Naive thymus-derived CD4-positive, alpha-beta T cell (primary cell): ENCODE data around the gene PARN. TPM values are rescaled to one million over a fixed set of nuclear protein-coding genes. Genes with fewer than 3 reads are reported as not detected.

ENCODE experiments used
- ATAC-seq: fragments of 150-1000 bp; cut with Tn5 transposase; 2 replicates; pipeline ENCODE4 v1.10.0; 2021; ENCODE audit warnings: mild to moderate bottlenecking, moderate library complexity
- CTCF ChIA-PET: fragments of 350-600 bp; sonication (Branson Sonifier 250); formaldehyde crosslinking; loops from one replicate; lab custom pipeline; 2021; ENCODE audit warnings: antibody characterized with exemption; lab: Charles Lee
- POLR2A ChIA-PET: fragments of 350-600 bp; sonication (Branson Sonifier 250); formaldehyde crosslinking; loops from one replicate; lab custom pipeline; 2021; ENCODE audit warnings: antibody characterized with exemption, inconsistent platforms; lab: Charles Lee
- DNase-seq, 9 donors: peaks; one replicate each; pipeline versions ENCODE4 v3.0.0 to v3.0.0-alpha.2; 2020 to 2022; ENCODE audit warnings: mixed read lengths in 1 of 9
- H3K27ac ChIP-seq: one replicate; pipeline ENCODE4 v1.7.0; 2013; ENCODE audit warnings: mild to moderate bottlenecking, low read depth, low read length, moderate library complexity
- H3K27me3 ChIP-seq, 2 donors: one replicate each; pipeline ENCODE4 v1.7.0; 2013; ENCODE audit warnings: low read length in 2 of 2, mild to moderate bottlenecking in 2 of 2, moderate library complexity in 2 of 2; ENCODE audit not compliant: control insufficient read depth in 2 of 2, insufficient read depth in 2 of 2
- H3K36me3 ChIP-seq, 3 experiments: 1 replicate in 2 of 3; 2 replicates in 1 of 3; pipeline ENCODE4 v1.7.0; 2013; ENCODE audit warnings: low read length in 3 of 3, mild to moderate bottlenecking in 3 of 3, moderate library complexity in 1 of 3; ENCODE audit not compliant: insufficient read depth in 3 of 3, control insufficient read depth in 2 of 3
- H3K4me1 ChIP-seq, 2 donors: one replicate each; pipeline ENCODE4 v1.7.0; 2013; ENCODE audit warnings: low read length in 2 of 2, mild to moderate bottlenecking in 2 of 2, moderate library complexity in 1 of 2; ENCODE audit not compliant: control insufficient read depth in 2 of 2, insufficient read depth in 2 of 2
- H3K4me3 ChIP-seq: 2 replicates; pipeline ENCODE4 v1.7.0; 2013; ENCODE audit warnings: mild to moderate bottlenecking, low read length
- H3K9me3 ChIP-seq, 3 experiments: 1 replicate in 2 of 3; 2 replicates in 1 of 3; pipeline ENCODE4 v1.7.0; 2013; ENCODE audit warnings: low read length in 3 of 3; ENCODE audit not compliant: control insufficient read depth in 2 of 3
- H3K27ac Mint-ChIP-seq, 9 donors: one replicate each; pipeline ENCODE4 v1.8.0; 2020 to 2022; ENCODE audit warnings: mixed read lengths in 9 of 9, mild to moderate bottlenecking in 8 of 9, moderate library complexity in 5 of 9, inconsistent platforms in 2 of 9
- H3K27me3 Mint-ChIP-seq, 5 donors: one replicate each; pipeline ENCODE4 v1.8.0; 2021 to 2022; ENCODE audit warnings: mixed read lengths in 5 of 5, mild to moderate bottlenecking in 1 of 5
- H3K36me3 Mint-ChIP-seq, 5 donors: one replicate each; pipeline ENCODE4 v1.8.0; 2020 to 2022; ENCODE audit warnings: mixed read lengths in 5 of 5, mild to moderate bottlenecking in 3 of 5, inconsistent platforms in 1 of 5
- H3K4me1 Mint-ChIP-seq, 7 donors: one replicate each; pipeline ENCODE4 v1.8.0; 2020 to 2022; ENCODE audit warnings: mixed read lengths in 7 of 7, mild to moderate bottlenecking in 3 of 7, inconsistent platforms in 1 of 7
- H3K4me3 Mint-ChIP-seq, 10 donors: one replicate each; pipeline ENCODE4 v1.8.0; 2020 to 2022; ENCODE audit warnings: mild to moderate bottlenecking in 10 of 10, mixed read lengths in 10 of 10, moderate library complexity in 6 of 10, inconsistent platforms in 2 of 10
- H3K9me3 Mint-ChIP-seq, 11 donors: one replicate each; pipeline ENCODE4 v1.8.0; 2020 to 2022; ENCODE audit warnings: mixed read lengths in 11 of 11, mild to moderate bottlenecking in 4 of 11, inconsistent platforms in 1 of 11, moderate library complexity in 1 of 11
- intact Hi-C, 2 donors: fragments of 100-400 bp; cut with micrococcal nuclease; formaldehyde crosslinking; loops; one replicate each; pipeline ENCODE4 v1.15.1; 2023
- polyA plus RNA-seq, 2 donors: library from polyadenylated mRNA; unstranded; fragments of 300-500 nt; fragmentation: Illumina TruSeq; gene quantifications; one replicate each; pipeline ENCODE4 v1.2.3, GENCODE V29; 2021
- total RNA-seq, 6 experiments: library from RNA in 5 of 6; stranded (reverse) in 5 of 6; gene quantifications; 1 replicate in 5 of 6; 2 replicates in 1 of 6; pipeline ENCODE4 v1.2.3 and lab custom pipeline; 2021 to 2026

PARN gene
- total and polyA plus RNA-seq, 7 experiments from 2014 or later = 41.6 to 51.4 (median 46.9) TPM

DNA sequence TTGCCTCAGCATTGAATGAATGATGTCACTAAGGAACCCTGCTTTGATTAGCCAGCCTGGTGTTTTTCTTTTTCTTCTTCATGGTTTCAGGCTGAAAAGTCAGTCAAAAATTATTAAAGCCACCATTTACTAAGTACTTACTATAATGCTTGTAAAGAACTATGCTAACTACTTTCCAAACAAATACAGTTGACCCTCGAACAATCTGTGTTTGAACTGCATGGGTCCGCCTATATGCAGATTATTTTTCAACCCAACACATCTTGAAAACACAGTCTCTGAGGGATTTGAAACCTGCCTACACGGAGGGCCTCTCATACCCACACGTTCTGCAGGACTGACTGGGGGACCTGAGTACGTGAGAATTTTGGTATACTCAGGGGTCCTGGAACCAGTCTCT is 136.3 kb downstream of the PARN start:
- Mint-ChIP-seq H3K27me3 (no peaks in the 10 kb centered on the region), H3K4me3 (no peak overlapping the region), H3K27ac (peak overlapping the region in 1 of 9 donors; percentile 53), H3K4me1 (peaks cover 10 to 72% (median 34%) of the 10 kb centered on the region in 7 donors), H3K36me3 (peaks cover 0 to 13% (median 6%) of the 10 kb centered on the region in 5 donors), H3K9me3 (no peaks in the 10 kb centered on the region)
- ATAC-seq = no peak
- intact Hi-C loops = no loop called here
- H3K27me3 ChIP-seq = no peaks in the 10 kb centered on the region
- no peak overlapping the region for H3K27ac ChIP-seq
- no peak for DNase-seq
- no peak overlapping the region for H3K4me3 ChIP-seq
- POLR2A ChIA-PET = no interaction called here
- peaks cover 0 to 4% of the 10 kb centered on the region in 2 donors for H3K4me1 ChIP-seq
- H3K36me3 ChIP-seq = peaks cover 0 to 5% (median 0%) of the 10 kb centered on the region in 3 experiments
- H3K9me3 ChIP-seq = no peaks in the 10 kb centered on the region
- CTCF ChIA-PET = no interaction called here

DNA sequence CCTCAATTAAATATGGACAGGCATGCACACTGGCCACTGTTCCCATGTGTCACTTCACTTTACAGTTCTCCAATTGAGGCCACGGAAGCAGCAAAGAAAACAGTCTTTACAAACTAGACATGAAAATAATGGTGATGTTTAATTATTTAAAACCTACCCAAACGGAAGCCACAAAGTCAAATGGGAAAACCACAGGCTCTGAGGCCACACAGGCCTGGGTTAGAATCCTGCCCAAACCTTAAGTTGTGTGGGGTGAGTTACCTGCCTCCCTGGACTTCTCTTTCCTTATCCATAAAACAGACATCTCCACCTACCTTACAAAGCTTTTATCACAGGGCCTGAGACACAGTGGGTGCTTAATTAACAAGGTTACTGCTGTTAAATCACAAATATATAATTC is 137.4 kb downstream of the PARN start:
- Mint-ChIP-seq H3K9me3 (no peaks in the 10 kb centered on the region), H3K27me3 (no peaks in the 10 kb centered on the region), H3K4me1 (peaks cover 16 to 81% (median 44%) of the 10 kb centered on the region in 7 donors), H3K4me3 (peak overlapping the region in 3 of 10 donors; percentile 19 to 41 (median 20)), H3K27ac (peak overlapping the region in 5 of 9 donors; percentile 25 to 53 (median 51)), H3K36me3 (peaks cover 0 to 13% (median 6%) of the 10 kb centered on the region in 5 donors)
- Histone ChIP-seq H3K27ac (no peak overlapping the region), H3K27me3 (no peaks in the 10 kb centered on the region), H3K4me3 (no peak overlapping the region), H3K4me1 (peaks cover 0 to 11% of the 10 kb centered on the region in 2 donors), H3K9me3 (no peaks in the 10 kb centered on the region), H3K36me3 (peaks cover 0 to 5% (median 0%) of the 10 kb centered on the region in 3 experiments)
- ATAC-seq (no peak), DNase-seq (no peak)
- intact Hi-C loops = no loop called here
- ChIA-PET POLR2A (no interaction called here), CTCF (no interaction called here)

GRCh38 chr16:14491861-14492529 is 138.1 kb downstream of the PARN start:
- H3K4me3 Mint-ChIP-seq = peak overlapping the region in 2 of 10 donors; percentile 19 to 20

GRCh38 chr16:14490235-14490634 is 139.8 kb downstream of the PARN start:
- no peak overlapping the region for H3K27ac ChIP-seq
- no peak for DNase-seq
- CTCF ChIA-PET = no interaction called here
- intact Hi-C loops = no loop called here
- no peaks in the 10 kb centered on the region for H3K27me3 Mint-ChIP-seq
- no peaks in the 10 kb centered on the region for H3K9me3 ChIP-seq
- peak overlapping the region in 2 of 9 donors; percentile 30 to 67 for H3K27ac Mint-ChIP-seq
- H3K36me3 ChIP-seq = peaks cover 0 to 5% (median 0%) of the 10 kb centered on the region in 3 experiments
- H3K36me3 Mint-ChIP-seq = peaks cover 0 to 10% (median 6%) of the 10 kb centered on the region in 5 donors
- H3K4me3 ChIP-seq = no peak overlapping the region
- H3K4me1 ChIP-seq = peaks cover 0 to 14% of the 10 kb centered on the region in 2 donors
- ATAC-seq = no peak
- H3K4me1 Mint-ChIP-seq = peaks cover 18 to 66% (median 44%) of the 10 kb centered on the region in 7 donors
- no peaks in the 10 kb centered on the region for H3K27me3 ChIP-seq
- H3K4me3 Mint-ChIP-seq = no peak overlapping the region
- POLR2A ChIA-PET = no interaction called here
- H3K9me3 Mint-ChIP-seq = no peaks in the 10 kb centered on the region

More at GRCh38 chr16:14491861-14492529, 138.1 kb downstream of the PARN start:
- H3K9me3 ChIP-seq = no peaks in the 10 kb centered on the region
- no peaks in the 10 kb centered on the region for H3K27me3 Mint-ChIP-seq
- H3K4me1 Mint-ChIP-seq = peaks cover 18 to 82% (median 48%) of the 10 kb centered on the region in 7 donors
- POLR2A ChIA-PET = no interaction called here
- intact Hi-C loops = no loop called here
- H3K27ac Mint-ChIP-seq = peak overlapping the region in 5 of 9 donors; percentile 25 to 81 (median 51)
- peaks cover 0 to 14% of the 10 kb centered on the region in 2 donors for H3K4me1 ChIP-seq
- H3K27ac ChIP-seq = no peak overlapping the region
- H3K4me3 ChIP-seq = no peak overlapping the region
- ATAC-seq (no peak), DNase-seq (no peak)
- no peaks in the 10 kb centered on the region for H3K9me3 Mint-ChIP-seq
- H3K27me3 ChIP-seq = no peaks in the 10 kb centered on the region
- H3K36me3 ChIP-seq = peaks cover 0 to 5% (median 0%) of the 10 kb centered on the region in 3 experiments
- peaks cover 0 to 13% (median 6%) of the 10 kb centered on the region in 5 donors for H3K36me3 Mint-ChIP-seq
- CTCF ChIA-PET = no interaction called here

- Histone ChIP-seq H3K36me3 (peaks cover 0 to under 1% (median 0%) of the 10 kb centered on the region in 3 experiments), H3K27me3 (no peaks in the 10 kb centered on the region), H3K9me3 (no peaks in the 10 kb centered on the region), H3K27ac (no peak overlapping the region), H3K4me1 (peaks cover 0 to 14% of the 10 kb centered on the region in 2 donors), H3K4me3 (no peak overlapping the region)
- H3K9me3 Mint-ChIP-seq = no peaks in the 10 kb centered on the region
- H3K27ac Mint-ChIP-seq = peak overlapping the region in 2 of 9 donors; percentile 34 to 60
- intact Hi-C loops = no loop called here
- ChIA-PET POLR2A (no interaction called here), CTCF (no interaction called here)
- ATAC-seq (no peak), DNase-seq (peak in 2 of 9 donors; percentile 8 to 13)
- peak overlapping the region in 1 of 10 donors; percentile 41 for H3K4me3 Mint-ChIP-seq
- H3K27me3 Mint-ChIP-seq = no peaks in the 10 kb centered on the region
- peaks cover 18 to 63% (median 43%) of the 10 kb centered on the region in 7 donors for H3K4me1 Mint-ChIP-seq
- peaks cover 1 to 9% (median 4%) of the 10 kb centered on the region in 5 donors for H3K36me3 Mint-ChIP-seq
Observed at GRCh38 chr16:14489460-14489859, 140.6 kb downstream of the PARN start.

DNA sequence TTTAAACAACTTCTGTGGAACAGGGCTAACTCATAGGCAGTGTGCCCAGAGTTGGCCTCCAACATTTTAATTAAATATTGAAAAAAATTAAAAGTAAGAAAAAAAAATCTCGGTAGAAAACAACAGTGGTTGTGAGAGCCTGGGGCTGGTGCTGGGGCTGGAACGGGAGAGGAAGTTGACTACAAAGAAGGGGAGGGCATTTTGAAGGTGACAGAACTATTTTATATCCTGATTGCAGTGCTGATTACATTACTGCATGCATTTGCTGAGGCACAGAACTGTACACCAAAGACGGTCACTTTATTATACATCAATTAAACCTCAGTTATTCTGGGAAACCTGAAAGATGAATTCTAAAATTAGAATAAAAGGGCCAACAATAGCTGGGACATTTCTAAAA is 142.5 kb downstream of the PARN start:
- ATAC-seq (peak; percentile 62), DNase-seq (peak in 6 of 9 donors; percentile 11 to 43 (median 32))
- Mint-ChIP-seq H3K27me3 (no peaks in the 10 kb centered on the region), H3K9me3 (no peaks in the 10 kb centered on the region), H3K36me3 (peaks cover 0 to 25% (median 6%) of the 10 kb centered on the region in 5 donors), H3K4me1 (peaks cover 15 to 45% (median 30%) of the 10 kb centered on the region in 7 donors), H3K4me3 (peak overlapping the region in 8 of 10 donors; percentile 24 to 75 (median 70)), H3K27ac (peak overlapping the region in 6 of 9 donors; percentile 47 to 67 (median 64))
- Histone ChIP-seq H3K4me3 (no peak overlapping the region), H3K36me3 (peaks cover 0 to 9% (median 0%) of the 10 kb centered on the region in 3 experiments), H3K4me1 (peaks cover 0 to 10% of the 10 kb centered on the region in 2 donors), H3K27ac (no peak overlapping the region), H3K27me3 (no peaks in the 10 kb centered on the region), H3K9me3 (no peaks in the 10 kb centered on the region)
- ChIA-PET POLR2A (interaction anchor here (0.6 to 0.7 kb wide), 2 partner anchors 190 to 1544 kb away, joined by 3 read pairs; no protein-coding TSS in a partner anchor), CTCF (interaction anchor here (1.0 kb wide), 1 partner anchor 10 kb away, joined by 3 read pairs; no protein-coding TSS in a partner anchor)
- intact Hi-C loops = no loop called here
